Coronary artery (tissue), 2 donors: ENCODE measurements around the gene ASB13.

Source experiments
- DNase-seq: peaks from one replicate; pipeline ENCODE4 v3.0.0-alpha.2; 2017; ENCODE audit warnings: low spot score
- H3K27ac ChIP-seq, 2 donors: fragments of 200-600 bp; sonication (generic); one replicate each; pipeline ENCODE4 v1.5.1; 2016 to 2019
- H3K4me3 ChIP-seq: fragments of 200-600 bp; sonication (generic); 2 replicates; pipeline ENCODE4 v1.5.1; 2016; ENCODE audit warnings: mild to moderate bottlenecking, moderate library complexity
- CTCF ChIP-seq: fragments of 200-600 bp; sonication (generic); IDR thresholded peaks from one replicate; pipeline ENCODE4 v1.5.1; 2019; ENCODE audit warnings: antibody characterized with exemption

ASB13 gene

GRCh38 chr10:5662708-5663579, 3.5 kb downstream of the ASB13 start:
- DNase-seq = no peak
- no peak for TF ChIP-seq CTCF
- Histone ChIP-seq H3K27ac (no peak overlapping the region), H3K4me3 (no peak overlapping the region)

- TF ChIP-seq CTCF = no peak
- Histone ChIP-seq H3K27ac (no peak overlapping the region), H3K4me3 (no peak overlapping the region)
- DNase-seq = no peak
These were observed 5.4 kb downstream of the ASB13 start for GRCh38 chr10:5661043-5661442.

GRCh38 chr10:5659702-5660528, 6.5 kb downstream of the ASB13 start:
- Histone ChIP-seq H3K27ac (no peak overlapping the region), H3K4me3 (no peak overlapping the region)
- DNase-seq = no peak
- no peak for TF ChIP-seq CTCF

GRCh38 chr10:5658871-5659618, 7.3 kb downstream of the ASB13 start:
- TF ChIP-seq CTCF = no peak
- H3K4me3 ChIP-seq = no peak overlapping the region
- no peak for DNase-seq
- no peak overlapping the region for H3K27ac ChIP-seq

- DNase-seq = no peak
- no peak for TF ChIP-seq CTCF
- Histone ChIP-seq H3K4me3 (no peak overlapping the region), H3K27ac (no peak overlapping the region)
These were observed 9.4 kb downstream of the ASB13 start for GRCh38 chr10:5656737-5657579.

- no peak for TF ChIP-seq CTCF
- H3K27ac ChIP-seq = no peak overlapping the region
- no peak for DNase-seq
- H3K4me3 ChIP-seq = no peak overlapping the region
These were observed 11.3 kb downstream of the ASB13 start for GRCh38 chr10:5655121-5655520.
